OCI-LY3 (cell line): ENCODE measurements around the gene ECSCR.

Experiments
- H2AFZ ChIP-seq: fragments of 200-600, 300-600 bp; shearing (Covaris generic); 2 replicates; pipeline ENCODE4 v1.6.0; 2014; ENCODE audit warnings: antibody characterized with exemption, low read depth, low read length
- H3K27ac ChIP-seq: fragments of 200-600, 300-600 bp; sonication (generic); 2 replicates; pipeline ENCODE4 v1.5.1; 2014; ENCODE audit warnings: mild to moderate bottlenecking, low read length, moderate library complexity, mixed read lengths
- H3K27me3 ChIP-seq: fragments of 200-600, 300-600 bp; sonication (generic); 2 replicates; pipeline ENCODE4 v1.6.1; 2014; ENCODE audit warnings: low read depth, low read length, mixed read lengths
- H3K36me3 ChIP-seq: fragments of 200-600, 300-600 bp; sonication (generic); replicated peaks from 2 replicates; pipeline ENCODE3; 2014; ENCODE audit warnings: low read depth, low read length, mixed read lengths
- H3K4me1 ChIP-seq: fragments of 300-600, 200-600 bp; sonication (generic); 2 replicates; pipeline ENCODE4 v1.6.1; 2014; ENCODE audit warnings: low read length, mixed read lengths
- H3K4me2 ChIP-seq: fragments of 200-600, 300-600 bp; sonication (generic); 2 replicates; pipeline ENCODE4 v1.6.1; 2014; ENCODE audit warnings: low read length, mixed read lengths
- H3K4me3 ChIP-seq: fragments of 300-600, 200-600 bp; sonication (generic); 2 replicates; pipeline ENCODE4 v1.5.1; 2014; ENCODE audit warnings: antibody characterized with exemption, mild to moderate bottlenecking, low read length, moderate library complexity
- H3K79me2 ChIP-seq: fragments of 300-600, 200-600 bp; shearing (Covaris generic); 2 replicates; pipeline ENCODE4 v1.6.1; 2014; ENCODE audit warnings: mild to moderate bottlenecking, low read length, mixed read lengths
- H3K9ac ChIP-seq: fragments of 300-600, 200-600 bp; shearing (Covaris generic); 2 replicates; pipeline ENCODE4 v1.6.0; 2014; ENCODE audit warnings: mild to moderate bottlenecking, low read length, moderate library complexity
- H3K9me3 ChIP-seq: fragments of 200-600, 300-600 bp; shearing (Covaris generic); 2 replicates; pipeline ENCODE4 v1.6.1; 2014; ENCODE audit warnings: low read length, mixed read lengths; ENCODE audit not compliant: insufficient read depth
- H4K20me1 ChIP-seq: fragments of 200-600, 300-600 bp; sonication (generic); 2 replicates; pipeline ENCODE4 v1.6.1; 2016; ENCODE audit warnings: low read length, mixed read lengths; ENCODE audit not compliant: insufficient read depth
- CTCF ChIP-seq: fragments of 200-600, 300-600 bp; sonication (generic); IDR thresholded peaks from 2 replicates; pipeline ENCODE4 v1.5.1; 2014; ENCODE audit warnings: antibody characterized with exemption, low read length, low read depth
- EZH2phosphoT487 ChIP-seq: fragments of 200-600 bp; shearing (Covaris generic); IDR thresholded peaks from 2 replicates; pipeline ENCODE4 v1.6.1; 2018; ENCODE audit warnings: antibody characterized with exemption, mixed run types, low read depth

ECSCR gene

GRCh38 chr5:139399501-139400121 is 62.9 kb downstream of the ECSCR start:
- Histone ChIP-seq H3K9ac (peak overlapping the region; percentile 48; the same call in 1 of the 2 replicates), H2AFZ (no peak overlapping the region), H3K4me2 (peak overlapping the region; percentile 79), H3K4me3 (peak overlapping the region; percentile 58), H4K20me1 (no peaks in the 10 kb centered on the region), H3K9me3 (no peaks in the 10 kb centered on the region), H3K4me1 (peaks cover 28% of the 10 kb centered on the region), H3K36me3 (no peaks in the 10 kb centered on the region), H3K27me3 (no peaks in the 10 kb centered on the region), H3K27ac (peak overlapping the region; percentile 81), H3K79me2 (no peaks in the 10 kb centered on the region)
- TF ChIP-seq CTCF (no peak), EZH2phosphoT487 (no peak)
